DMS53 treated with DMSO at 0.1 percent for 48 hours (cell line): ENCODE data around the gene RFX7.
"Not testable (repeated sequence)": the region's sequence is repeated elsewhere in the genome, so short reads cannot be mapped to it uniquely, and the experiment has no call there.

Source experiments
- DNase-seq: peaks from one replicate; lab custom pipeline; 2025; ENCODE audit not compliant: unreplicated experiment; lab: John Stamatoyannopoulos, UW

The RFX7 gene

GRCh38 chr15:56207711-56208110, 36.0 kb downstream of the RFX7 start:
- no peak for DNase-seq

DNA sequence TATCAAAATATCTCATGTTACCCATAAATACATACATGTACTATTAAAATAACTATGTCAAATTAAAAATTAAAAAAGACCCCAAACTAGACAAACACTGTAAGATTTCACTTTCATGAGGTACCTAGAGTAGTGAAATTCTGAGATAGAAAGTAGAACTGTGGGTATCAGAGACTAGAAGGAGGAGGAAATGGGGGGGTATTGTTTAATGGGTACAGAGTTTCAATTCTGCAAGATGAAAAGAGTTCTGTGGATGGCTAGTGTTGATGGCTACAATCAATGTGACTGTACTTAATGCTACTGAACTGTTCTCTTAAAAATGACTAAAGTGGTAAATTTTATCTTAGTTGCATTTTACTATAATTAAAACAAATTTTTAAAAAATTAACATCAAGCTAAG, 36.6 kb downstream of the RFX7 start:
- DNase-seq: no peak

- DNase-seq: no peak
Measured at GRCh38 chr15:56205061-56205876, 38.4 kb downstream of the RFX7 start.

GRCh38 chr15:56203312-56203922, 40.3 kb downstream of the RFX7 start:
- DNase-seq: not testable (repeated sequence)

DNA sequence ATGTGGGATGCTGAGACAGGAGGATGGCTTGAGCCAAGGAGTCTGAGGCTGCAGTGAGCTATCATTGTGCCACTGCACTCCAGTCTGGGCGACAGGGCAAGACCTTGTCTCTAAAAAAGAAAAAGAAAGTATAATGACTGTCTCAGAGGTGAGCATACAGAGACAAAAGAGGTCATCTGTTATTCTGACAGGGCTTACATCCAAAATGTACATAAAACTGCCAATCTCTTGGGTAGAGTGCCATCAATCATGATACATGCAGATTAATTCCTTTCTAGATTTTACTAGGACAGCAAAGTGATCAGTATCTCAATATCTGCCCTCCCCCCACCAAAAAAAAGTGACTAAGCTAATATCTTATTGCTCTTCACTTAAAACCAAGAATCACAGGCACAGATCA, 41.0 kb downstream of the RFX7 start:
- no peak for DNase-seq

DNA sequence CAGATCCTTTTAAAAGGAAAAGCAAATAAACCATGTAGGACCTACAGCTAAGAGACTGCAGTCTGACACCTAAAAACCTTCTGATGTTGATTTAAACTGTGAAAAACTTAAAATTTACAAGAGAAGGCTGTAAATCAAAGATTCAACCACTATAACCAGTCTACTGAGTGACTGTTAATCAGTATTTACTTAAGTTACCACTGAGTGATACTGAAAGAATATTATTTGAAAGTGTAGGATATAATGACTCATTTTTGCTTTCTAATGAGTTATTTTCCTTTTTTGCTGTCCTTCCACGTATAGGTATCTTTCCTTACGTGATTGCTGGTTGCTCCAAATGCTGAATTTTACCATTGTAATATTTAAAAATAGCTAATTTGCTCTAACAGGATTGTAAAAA, 44.6 kb downstream of the RFX7 start:
- DNase-seq: no peak

DNA sequence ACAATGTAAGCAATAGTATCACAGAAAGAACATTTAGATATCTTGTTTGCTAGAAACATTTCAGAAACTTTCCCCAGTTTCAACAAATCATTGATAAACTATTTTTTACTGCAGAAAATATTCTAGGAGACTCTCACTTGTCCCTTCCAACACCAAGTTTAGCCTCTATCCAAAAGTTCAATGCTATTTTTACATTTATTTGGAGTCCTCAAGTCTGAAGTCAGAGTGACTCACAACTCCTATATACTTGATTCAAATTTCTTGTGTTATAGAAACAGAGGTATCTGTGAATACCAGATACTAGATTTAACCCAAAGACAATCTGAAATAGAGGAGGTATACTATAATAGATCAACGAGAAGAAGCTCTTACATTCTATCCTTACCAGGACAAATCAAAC, 49.6 kb downstream of the RFX7 start:
- DNase-seq: no peak

GRCh38 chr15:56192659-56193442, 50.8 kb downstream of the RFX7 start:
- no peak for DNase-seq

DNA sequence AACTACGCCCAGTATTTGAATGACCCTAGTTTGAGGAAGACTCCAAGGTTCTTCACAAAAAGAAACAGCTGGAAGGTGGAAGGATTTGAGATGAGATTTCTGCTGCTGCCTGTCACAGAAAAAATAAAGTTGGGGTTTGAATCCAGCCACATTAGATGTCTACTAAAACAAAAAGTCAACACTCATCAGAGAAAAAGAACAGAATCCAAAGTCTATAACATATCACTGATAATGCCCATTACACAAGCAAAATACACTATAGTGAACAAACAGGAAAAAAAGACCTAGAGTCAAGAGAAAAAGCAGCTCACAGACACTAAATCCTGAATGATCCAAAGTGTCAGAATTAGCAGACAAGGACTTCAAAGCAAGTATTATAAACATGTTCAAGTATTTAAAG, 56.0 kb downstream of the RFX7 start:
- DNase-seq: no peak

DNA sequence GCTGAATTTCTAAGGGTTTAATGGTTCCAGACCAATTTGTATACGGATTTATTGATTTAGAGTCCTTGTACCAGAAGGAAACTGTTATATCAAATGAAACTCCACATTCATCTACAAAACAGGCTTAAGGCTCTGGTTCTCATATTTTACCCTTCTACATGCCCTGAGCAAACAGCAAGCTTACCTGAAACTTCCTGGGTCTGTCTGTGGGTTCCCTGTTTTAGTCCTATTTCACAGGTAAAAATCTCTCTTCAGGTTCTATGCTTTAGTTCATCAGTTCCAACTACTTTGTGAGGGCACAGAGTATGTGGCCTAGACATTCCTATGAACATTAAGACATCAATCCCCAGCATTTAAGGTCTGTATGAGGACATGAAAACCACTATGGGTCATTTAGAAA, 57.7 kb downstream of the RFX7 start:
- no peak for DNase-seq

DNA sequence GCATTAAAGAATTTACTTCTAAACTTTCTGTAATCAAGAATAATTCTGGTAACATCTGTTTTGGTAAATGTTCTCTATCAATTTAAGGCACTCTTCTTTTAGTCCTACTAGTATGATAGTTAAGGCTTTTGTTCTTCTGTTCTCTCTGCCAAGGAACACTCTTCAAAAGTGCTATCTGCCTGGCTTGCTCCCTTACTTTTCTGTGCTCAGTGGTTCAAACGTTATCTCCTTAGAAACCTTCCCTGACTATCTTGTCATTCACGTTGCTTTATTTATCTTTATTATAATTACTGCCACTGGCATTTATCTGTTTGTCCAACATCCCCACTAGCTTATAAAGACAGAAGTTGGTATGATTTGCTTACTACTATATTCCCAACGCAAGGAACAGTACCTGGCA, 59.2 kb downstream of the RFX7 start:
- no peak for DNase-seq

DNA sequence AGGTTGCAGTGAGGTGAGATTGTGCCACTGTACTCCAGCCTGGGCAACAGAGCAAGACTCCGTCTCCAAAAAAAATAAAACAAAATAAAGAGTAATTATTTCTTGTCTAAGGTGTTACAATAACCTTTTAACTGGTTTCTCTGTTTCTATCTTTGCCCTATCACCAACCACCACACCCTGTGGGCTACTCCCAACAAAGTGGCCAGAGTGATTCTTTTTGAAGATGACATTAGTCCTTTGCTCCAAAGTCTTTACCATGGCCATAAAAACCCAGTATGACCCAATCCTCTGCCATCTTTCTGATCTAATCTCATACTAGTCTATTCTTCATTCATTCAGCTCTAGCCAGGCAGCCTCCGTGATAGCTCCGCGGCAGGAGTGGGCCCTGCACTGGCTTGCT, 62.8 kb downstream of the RFX7 start:
- DNase-seq: no peak

DNA sequence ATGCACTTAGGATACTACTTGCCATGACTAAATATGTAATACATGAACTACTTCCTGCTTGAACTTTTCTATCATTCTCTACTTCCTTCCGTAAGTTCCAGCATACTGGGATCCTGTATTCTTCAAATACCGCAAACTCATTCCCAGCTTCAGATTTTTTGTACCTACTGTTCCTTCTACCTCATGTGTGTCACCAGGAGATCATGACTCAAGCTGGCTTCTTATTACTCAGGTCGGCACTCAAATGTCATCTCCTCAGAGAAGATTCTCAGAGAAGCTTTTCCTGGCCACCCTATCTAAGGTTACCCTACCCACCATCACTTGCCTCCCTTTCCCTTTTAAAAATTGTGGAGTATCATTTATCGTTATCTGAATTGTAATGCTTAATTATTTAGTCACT, 66.7 kb downstream of the RFX7 start:
- DNase-seq: no peak

DNA sequence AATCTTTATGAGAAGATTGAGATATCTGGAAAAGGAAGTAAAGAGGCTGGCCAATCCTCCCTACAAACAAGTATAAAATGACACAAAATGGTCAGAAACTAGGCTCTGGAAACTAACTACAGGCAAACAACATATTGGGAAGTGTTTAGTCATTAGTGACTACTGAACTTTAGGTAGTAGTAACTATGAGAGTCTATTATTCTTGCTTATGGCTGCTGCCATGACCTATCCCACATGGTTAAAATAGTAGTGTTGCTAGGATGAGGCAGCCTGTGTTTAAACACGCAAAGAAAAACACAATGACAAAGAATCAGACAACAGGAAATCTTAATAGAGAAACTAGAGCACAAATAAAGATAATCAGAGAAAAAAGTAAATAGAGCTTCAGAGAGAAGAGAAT, 67.9 kb downstream of the RFX7 start:
- DNase-seq: no peak

DNA sequence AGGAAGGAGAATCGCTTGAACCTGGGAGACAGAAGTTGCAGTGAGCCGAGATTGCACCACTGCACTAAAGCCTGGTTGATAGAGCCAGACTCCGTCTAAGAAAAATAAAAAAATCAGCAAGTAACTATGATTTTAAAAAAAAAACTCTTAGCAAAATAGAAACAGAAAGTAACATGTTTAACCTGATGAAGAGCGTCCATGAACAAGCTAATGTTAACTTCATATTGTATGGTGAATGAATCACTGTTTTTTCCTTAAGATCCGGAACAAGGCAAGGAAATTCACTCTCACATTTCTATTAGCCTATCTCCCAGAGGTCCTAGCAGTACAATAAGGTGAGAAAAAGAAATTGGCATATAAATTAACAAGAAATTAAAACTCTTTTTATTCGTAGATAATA, 69.0 kb downstream of the RFX7 start:
- DNase-seq: no peak

DNA sequence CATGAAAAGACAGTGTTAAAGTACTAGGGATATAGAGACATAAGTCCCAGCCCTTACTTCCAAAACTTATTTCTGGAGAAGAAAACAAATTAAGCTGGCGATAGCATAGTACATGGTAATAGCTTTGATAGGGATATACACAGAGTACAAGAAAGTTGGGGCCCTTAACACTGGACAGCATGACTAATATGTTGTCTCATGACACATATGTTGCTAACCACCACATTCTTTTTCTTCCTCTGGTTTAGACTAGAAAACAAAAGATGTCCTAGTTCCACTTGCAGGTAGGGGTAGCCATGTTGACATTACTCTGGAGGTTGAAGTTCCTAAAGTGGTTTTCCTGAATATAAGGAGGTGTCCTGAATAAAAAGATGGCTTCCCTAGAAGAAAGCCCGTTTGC, 75.3 kb downstream of the RFX7 start:
- no peak for DNase-seq

DNA sequence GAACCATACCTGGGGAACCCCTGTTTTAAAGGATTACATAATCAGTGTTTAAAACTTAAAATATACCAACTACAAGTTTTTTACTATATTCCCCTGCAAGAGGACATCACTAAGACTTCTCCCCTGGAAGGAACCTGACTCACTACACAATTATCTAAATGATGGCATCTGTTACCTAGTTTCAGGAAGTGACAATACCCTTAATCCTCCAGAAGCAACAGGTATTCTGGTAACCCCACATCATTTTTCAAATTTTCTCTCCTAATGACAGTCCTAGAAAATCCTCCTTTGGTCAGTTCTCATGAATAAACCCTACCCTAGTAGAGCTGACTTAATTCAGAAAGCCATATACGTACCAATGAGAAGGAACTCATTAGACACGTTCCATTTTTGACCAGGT, 78.4 kb downstream of the RFX7 start:
- DNase-seq: no peak

GRCh38 chr15:56160966-56161365, 82.7 kb downstream of the RFX7 start:
- no peak for DNase-seq

- no peak for DNase-seq
Measured at GRCh38 chr15:56156877-56157276, 86.8 kb downstream of the RFX7 start.

GRCh38 chr15:56155278-56155677, 88.4 kb downstream of the RFX7 start:
- not testable (repeated sequence) for DNase-seq

- DNase-seq: not testable (repeated sequence)
Measured at GRCh38 chr15:56154768-56155167, 88.9 kb downstream of the RFX7 start.

- no peak for DNase-seq
Measured at GRCh38 chr15:56150204-56150603, 93.5 kb downstream of the RFX7 start.
